Body of pancreas (tissue), 4 donors: ENCODE measurements around the gene ACP3.

Experiments used
- POLR2A ChIP-seq, 3 donors: fragments of 450-650 bp; IDR thresholded peaks; one replicate each; pipeline ENCODE4 v1.6.1; 2016; ENCODE audit warnings: antibody characterized with exemption in 3 of 3, mild to moderate bottlenecking in 2 of 3
- TF ChIP-seq, protein P1 (sequence below), 7 experiments: fragments of 450-650 bp in 4 of 7; fragments of 200-600 bp in 3 of 7; sonication (generic) in 3 of 7; IDR thresholded peaks; one replicate each; pipeline ENCODE4 v1.5.1; 2016 to 2019; ENCODE audit warnings: antibody characterized with exemption in 7 of 7

DNA sequence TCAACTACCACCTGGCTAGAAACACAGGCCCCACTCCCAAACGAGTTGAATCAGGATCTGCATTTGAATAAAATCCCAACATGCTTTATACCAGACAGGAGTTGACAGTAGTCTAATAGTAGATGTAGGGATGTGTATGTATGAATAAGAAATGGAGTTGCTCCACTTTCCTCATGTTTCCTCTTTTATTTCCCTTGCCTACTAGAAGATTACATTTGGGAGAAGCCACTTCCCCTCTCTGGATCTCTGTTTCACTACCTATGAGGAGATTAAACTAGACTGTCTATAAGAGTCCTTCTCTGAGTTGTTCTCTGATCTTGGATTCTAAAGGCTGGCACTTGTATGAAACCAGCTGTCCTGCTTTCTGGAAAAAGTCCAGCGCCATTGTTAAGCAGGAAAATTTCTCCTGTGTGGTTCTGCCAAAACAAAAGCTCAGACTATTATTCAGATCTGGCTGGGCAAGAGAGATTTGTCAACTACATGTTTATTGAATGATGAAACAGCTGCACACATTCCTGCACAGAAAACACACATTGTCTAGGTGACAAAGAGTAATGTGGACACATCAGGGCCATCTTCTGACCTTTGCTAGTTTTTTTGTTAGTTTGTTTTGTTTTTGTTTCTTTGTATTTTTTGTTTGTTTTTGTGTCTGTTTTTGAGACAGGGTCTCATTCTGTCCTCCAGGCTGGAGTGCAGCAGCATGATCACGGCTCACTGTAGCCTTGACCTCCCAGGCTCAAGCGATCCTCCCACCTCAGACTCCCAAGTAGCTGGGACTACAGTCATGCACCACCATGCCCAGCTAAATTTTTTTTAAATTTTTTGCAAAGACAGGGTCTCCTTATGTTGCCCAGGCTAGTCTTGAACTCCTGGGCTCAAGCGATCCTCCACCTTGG, 29.9 kb downstream of the ACP3 start:
- TF ChIP-seq, protein P1, sequence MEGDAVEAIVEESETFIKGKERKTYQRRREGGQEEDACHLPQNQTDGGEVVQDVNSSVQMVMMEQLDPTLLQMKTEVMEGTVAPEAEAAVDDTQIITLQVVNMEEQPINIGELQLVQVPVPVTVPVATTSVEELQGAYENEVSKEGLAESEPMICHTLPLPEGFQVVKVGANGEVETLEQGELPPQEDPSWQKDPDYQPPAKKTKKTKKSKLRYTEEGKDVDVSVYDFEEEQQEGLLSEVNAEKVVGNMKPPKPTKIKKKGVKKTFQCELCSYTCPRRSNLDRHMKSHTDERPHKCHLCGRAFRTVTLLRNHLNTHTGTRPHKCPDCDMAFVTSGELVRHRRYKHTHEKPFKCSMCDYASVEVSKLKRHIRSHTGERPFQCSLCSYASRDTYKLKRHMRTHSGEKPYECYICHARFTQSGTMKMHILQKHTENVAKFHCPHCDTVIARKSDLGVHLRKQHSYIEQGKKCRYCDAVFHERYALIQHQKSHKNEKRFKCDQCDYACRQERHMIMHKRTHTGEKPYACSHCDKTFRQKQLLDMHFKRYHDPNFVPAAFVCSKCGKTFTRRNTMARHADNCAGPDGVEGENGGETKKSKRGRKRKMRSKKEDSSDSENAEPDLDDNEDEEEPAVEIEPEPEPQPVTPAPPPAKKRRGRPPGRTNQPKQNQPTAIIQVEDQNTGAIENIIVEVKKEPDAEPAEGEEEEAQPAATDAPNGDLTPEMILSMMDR (IDR thresholded peaks at IDR 0.05): no peak
- TF ChIP-seq POLR2A (IDR thresholded peaks at IDR 0.05): no peak
